CD4-positive, alpha-beta T cell treated with Interleukin-6 at 100 ng/mL for 8 hours (primary cell): ENCODE measurements around the gene HES7.
A peak's percentile ranks its signal among the peaks of the same experiment; 100 is the strongest.
"Not testable (repeated sequence)": the region's sequence is repeated elsewhere in the genome, so short reads cannot be mapped to it uniquely, and the experiment has no call there.

ENCODE experiments used
- DNase-seq: peaks from one replicate; pipeline ENCODE4 v3.0.0-alpha.2; 2020; ENCODE audit warnings: mixed read lengths, low spot score

Gene HES7

DNA sequence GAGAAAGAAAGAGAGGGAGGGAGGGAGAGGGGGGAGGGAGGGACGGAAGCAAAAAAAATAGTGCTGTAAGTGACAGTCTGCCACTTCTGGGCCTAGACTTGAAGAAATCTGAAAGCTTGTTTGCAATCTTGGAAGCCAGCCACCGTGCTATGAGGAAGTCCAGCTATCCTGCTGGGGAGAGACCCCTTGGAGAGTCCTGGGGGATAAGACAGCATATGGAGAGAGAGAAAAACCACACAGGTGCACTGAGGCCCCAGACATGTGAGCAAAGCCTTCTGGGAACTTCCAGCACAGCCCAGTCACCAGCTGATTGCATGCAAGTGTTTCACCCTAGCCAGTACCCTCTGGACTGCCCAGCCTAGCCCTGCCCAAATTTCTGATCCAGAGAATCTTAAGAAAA is 23.8 kb downstream of the HES7 start:
- DNase-seq: no peak

DNA sequence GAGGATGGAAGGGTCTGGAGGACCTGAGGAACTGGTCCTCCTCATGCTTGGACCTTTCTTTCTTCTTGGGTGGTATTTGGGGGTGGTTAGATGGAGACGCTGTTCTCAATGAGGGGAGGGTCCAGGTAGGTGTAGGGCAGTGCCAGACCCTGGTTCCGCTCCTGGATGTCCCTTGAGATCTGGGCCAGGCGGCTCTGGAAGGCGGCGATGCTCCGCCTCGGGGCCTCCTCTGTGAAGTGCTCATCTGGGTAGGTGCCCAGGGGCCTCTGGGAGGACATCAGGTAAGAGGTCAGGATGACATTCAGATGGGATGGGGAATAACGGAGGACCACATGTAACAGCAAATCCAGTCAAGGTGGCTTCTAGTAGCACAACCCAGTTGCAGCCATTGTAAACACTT is 27.4 kb downstream of the HES7 start:
- DNase-seq: no peak

- DNase-seq: no peak
These were observed 28.5 kb downstream of the HES7 start for GRCh38 chr17:8095361-8095760.

DNA sequence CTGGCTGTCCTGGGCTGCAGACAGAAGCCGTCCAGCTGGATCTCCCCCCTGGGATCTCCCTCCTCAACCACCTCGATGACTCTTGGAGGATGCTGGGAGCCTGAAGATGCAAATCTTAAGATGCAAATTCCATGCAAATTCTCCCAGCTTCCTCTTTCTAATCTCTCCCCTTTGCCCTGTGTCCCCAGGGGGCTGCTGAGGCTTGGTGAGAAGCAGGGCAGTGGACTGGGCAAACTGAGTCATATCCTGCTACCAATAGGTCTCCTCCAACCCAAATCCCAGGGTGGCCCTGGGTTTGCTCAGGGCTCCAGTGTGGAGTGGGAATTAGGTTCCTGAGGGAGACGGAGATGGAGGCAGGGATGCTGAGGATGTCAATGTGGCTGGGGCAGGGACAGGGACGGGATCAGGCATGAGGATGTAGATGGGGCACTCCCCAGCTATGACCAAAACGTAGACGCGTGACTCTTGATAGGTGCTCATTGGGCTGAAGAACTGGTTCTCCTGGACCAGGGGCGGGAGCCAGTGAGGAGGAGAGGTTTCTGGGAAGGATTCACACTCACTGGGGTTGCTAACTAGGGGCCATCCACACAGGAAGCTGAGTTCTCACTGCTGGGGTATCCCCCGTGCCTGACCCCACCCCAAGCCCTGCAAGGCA is 32.7 kb downstream of the HES7 start:
- no peak for DNase-seq

DNA sequence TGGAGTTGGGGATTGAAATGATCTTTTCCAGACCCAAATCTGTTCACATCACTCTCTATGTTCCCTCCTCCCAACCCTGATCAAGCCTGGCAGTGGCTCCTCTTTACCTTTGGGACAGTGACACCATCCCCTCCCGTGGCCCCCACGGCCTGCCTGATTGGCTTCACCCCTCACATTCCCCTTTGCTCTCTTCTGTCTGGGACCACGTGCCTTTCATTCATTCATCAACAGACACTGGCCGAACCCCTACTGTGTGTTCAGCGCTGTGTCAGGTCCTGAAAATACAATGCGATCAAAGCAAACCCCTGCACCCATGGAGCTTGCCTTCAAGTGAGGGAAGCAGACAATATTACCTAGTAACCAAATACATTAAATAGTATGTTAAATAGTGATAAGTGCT is 34.2 kb downstream of the HES7 start:
- DNase-seq: no peak

DNA sequence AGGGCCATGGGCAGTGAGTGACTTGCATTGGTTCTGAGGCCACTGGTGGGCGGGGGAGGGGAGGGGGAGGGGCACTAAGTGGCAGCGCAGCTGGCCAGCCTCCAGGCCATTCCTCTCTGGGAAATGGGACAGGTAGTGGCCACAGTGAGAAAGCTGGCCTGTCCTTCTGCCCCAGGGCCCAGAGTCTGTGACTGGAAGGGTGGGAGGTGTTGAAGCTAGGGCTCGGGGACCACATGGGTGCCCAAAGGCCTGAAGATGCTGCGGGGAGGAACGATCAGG is 36.0 kb downstream of the HES7 start:
- no peak for DNase-seq

DNA sequence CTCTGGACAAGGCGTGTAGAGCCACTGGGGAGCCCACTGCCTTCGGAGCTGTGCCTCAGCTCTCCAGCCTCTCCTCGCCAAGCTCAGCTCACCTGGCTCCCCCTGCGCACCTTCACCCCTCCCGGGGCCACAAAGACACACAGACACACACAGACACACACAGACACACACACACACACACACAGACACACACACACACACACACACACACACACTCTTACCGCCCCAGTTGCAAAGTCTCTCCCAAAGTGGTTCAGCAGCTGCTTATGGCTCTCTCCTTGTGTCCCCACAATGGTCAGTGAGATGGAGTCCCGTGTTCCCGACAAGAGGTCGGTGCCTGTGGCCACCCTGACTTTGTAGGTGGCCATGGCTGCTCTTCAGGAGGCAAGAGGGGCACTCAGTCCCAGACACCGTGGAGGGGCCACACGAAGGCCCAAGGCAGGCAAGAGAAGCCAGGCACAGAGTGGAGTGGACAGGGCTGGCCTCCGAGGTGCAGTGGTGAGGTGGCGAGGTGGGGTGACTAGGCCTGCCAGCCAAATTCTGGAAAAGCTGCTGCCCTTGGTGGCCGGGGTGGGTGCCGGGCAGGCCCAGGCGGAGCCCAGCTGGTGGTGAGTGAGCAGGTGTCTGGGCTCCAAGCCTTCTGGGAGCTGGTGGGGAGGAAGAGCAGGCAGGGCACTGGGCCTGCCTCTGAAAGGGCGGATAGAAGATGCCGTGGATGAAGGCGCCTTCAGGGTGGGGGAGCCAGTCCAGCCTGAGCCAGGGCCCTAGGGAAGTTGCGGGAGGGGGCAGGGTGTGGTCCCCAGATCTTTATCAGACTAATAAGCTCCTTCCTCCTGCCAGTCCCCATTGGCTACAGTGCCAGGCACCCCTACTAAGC is 36.6 kb downstream of the HES7 start, which contains the start of gene ALOX12B:
Gene ALOX12B, minus strand, starts transcription at position 642 of the 877 bp plus-strand sequence. Its CDS starts 274 bp downstream, at position 368.
- DNase-seq: no peak

DNA sequence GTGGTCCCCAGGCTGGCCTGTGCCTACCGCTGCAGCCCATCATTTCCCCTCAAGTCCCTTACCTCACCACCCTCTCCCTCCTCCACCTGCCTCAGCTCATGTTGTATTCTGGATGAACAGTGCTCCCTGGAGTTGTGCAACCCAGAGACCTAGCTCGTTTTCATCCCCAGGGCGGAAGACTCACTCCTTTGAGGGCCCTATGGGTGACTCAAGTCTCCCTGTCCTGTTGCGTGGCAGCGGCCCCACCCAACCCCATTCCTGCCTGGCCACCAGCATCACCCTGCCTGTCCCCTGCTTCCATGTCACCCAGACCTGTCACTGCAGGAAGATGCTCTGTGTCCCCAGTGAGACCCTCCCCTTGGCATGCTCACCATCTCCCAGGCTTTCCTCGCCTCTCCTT is 39.7 kb downstream of the HES7 start:
- no peak for DNase-seq

DNA sequence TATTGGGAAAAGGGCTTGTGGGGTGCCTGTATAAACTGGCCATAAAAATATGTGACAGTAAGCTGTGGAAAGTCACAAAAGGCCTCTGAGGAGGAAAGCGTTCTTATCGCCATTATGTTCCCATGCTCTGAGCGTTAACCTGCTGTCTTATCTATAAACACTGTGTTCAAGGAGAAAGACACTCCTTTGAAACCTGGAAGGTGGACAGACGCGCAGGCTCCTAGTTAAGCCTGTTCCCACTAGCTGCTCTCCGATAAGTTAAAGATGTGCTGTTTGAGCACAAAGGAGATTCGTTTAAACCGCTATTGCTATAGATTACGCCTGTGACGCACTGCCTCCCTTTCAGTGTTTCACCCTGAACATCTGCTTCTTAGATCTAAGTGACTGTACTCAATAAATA is 41.6 kb downstream of the HES7 start:
- DNase-seq: no peak

DNA sequence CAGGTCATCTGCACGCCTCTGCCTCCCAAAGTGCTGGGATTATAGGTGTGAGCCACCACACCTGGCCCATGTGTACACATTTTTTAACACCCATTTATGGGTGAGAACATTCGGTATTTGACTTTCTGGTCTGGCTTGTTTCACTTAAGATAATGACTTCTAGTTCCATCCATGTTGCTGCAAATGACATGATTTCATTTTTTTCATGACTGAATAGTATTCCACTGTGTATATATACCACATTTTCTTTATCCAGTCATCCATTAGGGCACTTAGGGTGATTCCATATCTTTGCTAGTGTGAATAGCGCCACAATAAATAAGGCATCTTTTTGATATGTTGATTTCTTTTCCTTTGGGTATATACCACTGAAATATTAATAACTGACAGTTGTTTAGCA is 42.0 kb downstream of the HES7 start:
- no peak for DNase-seq

- no peak for DNase-seq
These were observed 43.1 kb downstream of the HES7 start for GRCh38 chr17:8080799-8081219.

GRCh38 chr17:8080208-8080798 is 43.6 kb downstream of the HES7 start:
- DNase-seq: no peak

DNA sequence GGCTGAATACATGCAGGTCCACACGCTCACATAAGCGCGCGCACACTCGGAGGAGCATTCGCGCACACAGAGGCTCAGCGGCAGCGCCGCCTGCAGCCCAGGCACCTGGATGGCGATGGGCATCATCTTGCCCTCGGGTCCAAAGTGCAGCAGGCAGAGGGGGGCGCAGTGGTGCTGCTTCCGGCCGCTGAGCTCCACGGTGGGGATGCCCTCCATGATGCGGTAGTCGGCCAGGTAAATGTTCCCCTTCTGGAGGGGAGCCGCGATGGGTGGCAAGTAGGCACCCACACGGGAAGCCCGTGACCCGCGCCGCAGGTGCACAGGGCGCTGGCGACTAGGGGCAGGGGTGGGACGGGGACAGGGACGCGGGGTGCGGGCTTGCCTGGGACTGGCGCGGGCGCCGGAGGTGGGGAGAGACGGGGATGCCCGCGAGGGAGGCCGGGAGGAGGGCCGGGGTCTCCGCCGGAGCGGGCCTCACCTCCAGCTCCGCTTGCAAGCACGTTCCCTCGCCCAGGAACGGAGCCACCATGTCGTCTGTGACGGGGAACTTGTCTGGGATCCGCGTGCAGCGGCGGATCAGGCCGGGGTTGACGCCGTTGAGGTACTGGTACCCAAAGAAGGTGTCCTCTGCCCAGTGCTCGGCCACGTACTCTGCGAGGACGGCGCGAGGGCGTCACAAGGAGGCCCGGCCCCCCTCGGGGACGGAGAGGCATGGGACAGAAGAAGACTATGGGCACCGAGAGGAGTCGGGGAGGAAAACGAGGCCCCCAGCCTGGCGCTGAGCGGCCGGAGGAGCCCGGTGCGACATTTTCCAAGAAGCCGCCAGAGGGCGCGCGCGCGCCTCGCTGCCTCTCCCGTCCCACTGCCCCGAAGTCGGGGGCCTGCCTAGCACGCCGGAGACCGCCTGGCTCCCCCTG is 44.4 kb downstream of the HES7 start:
- DNase-seq: peak; percentile 80

DNA sequence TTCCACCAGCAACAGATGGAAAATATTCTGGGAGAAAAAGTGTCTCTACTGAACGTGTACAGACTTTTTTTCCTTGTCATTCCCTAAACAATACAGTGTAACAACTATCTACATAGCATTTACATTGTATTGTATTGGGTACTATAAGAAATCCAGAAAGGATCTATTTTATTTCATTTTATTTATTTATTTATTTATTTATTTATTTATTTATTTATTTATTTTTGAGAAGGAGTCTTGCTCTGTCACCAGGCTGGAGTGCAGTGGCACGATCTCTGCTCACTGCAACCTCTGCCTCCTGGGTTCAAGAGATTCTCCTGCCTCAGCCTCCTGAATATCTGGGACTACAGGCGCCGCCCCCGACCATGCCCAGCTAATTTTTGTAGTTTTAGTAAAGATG is 46.0 kb downstream of the HES7 start:
- not testable (repeated sequence) for DNase-seq

- no peak for DNase-seq
These were observed 47.2 kb downstream of the HES7 start for GRCh38 chr17:8076502-8077266.

- no peak for DNase-seq
These were observed 48.1 kb downstream of the HES7 start for GRCh38 chr17:8075574-8076342.

GRCh38 chr17:8075081-8075480 is 48.8 kb downstream of the HES7 start:
- no peak for DNase-seq

DNA sequence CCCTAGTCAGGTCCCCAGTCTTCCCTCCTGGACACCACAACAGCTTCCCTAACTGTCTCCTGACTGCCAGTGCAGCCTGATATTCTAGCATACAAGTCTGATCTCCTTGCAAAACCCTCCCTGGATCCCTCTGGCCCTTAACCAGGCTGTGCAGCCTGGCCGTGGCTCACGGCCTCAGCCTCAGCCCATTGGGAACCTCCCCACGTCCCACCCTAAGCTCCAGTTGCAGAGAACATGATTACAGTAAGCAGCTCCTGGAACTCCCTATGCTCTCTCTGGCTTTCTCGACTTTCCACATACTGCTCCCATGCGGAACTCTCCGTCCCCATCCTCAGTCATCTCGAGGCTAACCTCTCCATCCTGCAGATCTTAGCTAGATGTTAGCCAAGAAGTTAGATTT is 49.4 kb downstream of the HES7 start:
- DNase-seq: no peak

DNA sequence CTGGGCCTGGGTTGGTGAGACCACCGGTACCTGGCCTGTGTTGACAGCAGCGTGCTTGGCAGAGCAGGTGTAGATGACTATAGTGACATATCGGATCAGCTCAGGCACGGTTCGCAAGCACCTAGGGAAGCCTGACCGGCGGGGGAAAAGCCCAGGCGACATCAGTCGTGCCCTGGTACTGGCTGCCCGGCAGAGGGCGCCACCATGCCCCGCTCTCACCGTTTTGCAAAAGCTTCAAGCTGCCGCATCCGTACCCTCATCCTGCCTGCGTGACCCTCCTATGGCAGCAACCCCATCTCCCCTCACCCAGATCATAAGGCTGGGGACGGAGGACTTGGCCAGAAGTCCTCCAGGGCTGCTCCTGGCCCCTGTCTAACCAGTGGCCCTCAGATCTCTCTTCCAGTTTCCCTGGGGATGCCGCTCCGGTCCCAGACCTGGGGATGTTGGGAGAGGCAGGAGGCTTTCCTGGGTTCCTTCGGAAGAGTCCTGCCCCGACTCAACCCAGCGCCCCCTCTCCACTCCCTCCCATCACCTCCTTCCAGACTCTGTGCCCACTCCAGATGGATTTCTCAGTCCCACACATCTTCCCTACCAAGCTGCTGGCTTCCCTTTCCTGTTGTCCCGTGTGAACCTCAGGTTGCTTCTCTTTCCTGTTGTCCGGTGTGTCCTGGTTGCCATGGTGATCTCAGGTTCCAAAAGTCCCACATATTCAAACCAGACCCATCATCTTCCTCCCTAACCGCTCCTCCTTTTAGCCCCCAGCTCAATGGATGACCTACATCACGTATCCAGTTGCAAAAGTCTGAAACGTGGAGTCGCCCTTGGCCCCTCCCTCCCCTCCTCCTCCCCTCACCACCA is 50.0 kb downstream of the HES7 start:
- DNase-seq: peak; percentile 84
